ENCODE data around the gene BTBD6.

The BTBD6 gene

DNA sequence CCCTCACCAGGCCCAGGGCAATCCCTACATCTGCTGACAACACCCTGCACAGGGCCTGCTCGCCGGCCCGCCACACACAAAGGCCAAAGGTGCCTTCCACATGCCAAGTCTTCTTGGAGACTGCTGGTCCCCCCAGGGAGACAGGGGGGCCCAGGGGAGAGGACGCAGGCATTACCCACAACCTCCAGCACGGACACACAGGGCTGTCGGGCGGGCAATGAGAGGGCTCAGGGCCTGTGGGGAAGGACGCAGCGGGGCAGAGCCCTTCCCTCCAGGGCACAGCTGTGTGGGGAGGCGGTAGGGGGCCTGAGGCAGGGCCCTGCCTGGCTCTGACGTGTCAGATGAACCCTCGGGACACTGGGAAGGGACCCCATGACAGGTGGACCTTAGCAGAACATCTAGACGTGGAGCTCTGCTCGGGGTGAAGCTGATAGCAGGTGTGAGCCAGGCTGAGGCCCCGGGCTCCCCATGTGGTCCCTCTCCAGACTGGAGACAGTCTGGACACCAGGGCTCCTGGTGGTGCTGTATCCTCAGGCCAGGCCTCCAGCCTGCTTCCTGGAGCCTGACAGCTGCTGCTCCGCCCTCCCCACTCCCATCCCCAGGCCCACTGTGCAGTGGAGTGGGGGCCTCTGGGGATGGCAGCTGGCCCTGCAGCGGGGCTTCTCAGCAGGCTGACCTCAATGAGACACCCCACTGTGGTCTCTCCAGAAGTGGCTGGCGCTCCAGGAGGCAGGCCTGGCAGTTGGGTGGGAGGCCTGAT is 35.6 kb upstream of the BTBD6 start:
- Histone ChIP-seq H3K9me3 (replicated peaks in 1 of 11) (no peaks in the 10 kb centered on the region), H3K36me3 (peaks cover 30 to 68% (median 34%) of the 10 kb centered on the region in 11 experiments), H3K27me3 (peaks cover 0 to 15% (median 0%) of the 10 kb centered on the region in 11 experiments; a peak in 6 of 22 replicates), H3K4me3 (no peak overlapping the region), H3K9ac (peak overlapping the region in 8 of 11 experiments; percentile 0 to 58 (median 32); a peak in 8 of 22 replicates), H3K4me2 (peak overlapping the region in 9 of 11 experiments; percentile 67 to 94 (median 85); a peak in 18 of 22 replicates), H3K4me1 (peaks cover 17 to 87% (median 62%) of the 10 kb centered on the region in 10 experiments), H3K27ac (peak overlapping the region in 2 of 11 experiments; percentile 26 to 29; a peak in 4 of 22 replicates), H4K20me1 (peaks cover 52 to 96% (median 74%) of the 10 kb centered on the region in 11 experiments; a peak in 21 of 22 replicates)
- TF ChIP-seq Cebpa-rat (IDR thresholded peaks at IDR 0.05): no peak

DNA sequence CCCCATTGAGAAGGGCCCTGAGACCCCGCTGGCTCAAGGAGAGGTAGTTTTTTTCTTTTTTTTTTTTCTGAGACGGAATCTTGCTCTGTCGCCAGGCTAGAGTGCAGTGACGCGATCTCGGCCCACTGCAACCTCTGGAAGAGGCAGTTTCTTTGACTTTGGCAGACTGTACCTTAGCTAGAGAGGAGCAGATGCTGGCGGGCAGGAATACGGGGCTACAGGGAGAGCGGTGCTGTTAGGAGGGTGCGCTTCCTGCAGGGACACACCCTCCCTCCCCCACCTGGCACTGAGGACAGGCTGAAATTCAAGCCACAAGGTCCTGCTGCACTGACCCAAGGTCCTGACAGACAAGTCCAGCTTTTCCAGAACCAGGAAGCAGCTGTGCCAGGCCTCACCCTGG is 35.0 kb upstream of the BTBD6 start:
- no peak for TF ChIP-seq Cebpa-rat (IDR thresholded peaks at IDR 0.05)
- H4K20me1 ChIP-seq: peaks cover 52 to 98% (median 78%) of the 10 kb centered on the region in 11 experiments; a peak in 21 of 22 replicates
- H3K27ac ChIP-seq: peak overlapping the region in 4 of 11 experiments; percentile 10 to 37 (median 22); a peak in 5 of 22 replicates
- H3K4me3 ChIP-seq: peak overlapping the region in 1 of 10 experiments; percentile 19; a peak in 2 of 20 replicates
- H3K36me3 ChIP-seq: peaks cover 37 to 74% (median 40%) of the 10 kb centered on the region in 11 experiments
- peaks cover 0 to 15% (median 0%) of the 10 kb centered on the region in 11 experiments; a peak in 6 of 22 replicates for H3K27me3 ChIP-seq
- peak overlapping the region in 6 of 11 experiments; percentile 10 to 58 (median 54); a peak in 10 of 22 replicates for H3K9ac ChIP-seq
- peaks cover 17 to 89% (median 60%) of the 10 kb centered on the region in 10 experiments for H3K4me1 ChIP-seq
- H3K4me2 ChIP-seq: peak overlapping the region; percentile 38 to 94 (median 80); a peak in 21 of 22 replicates
- H3K9me3 ChIP-seq (replicated peaks in 1 of 11): no peaks in the 10 kb centered on the region

DNA sequence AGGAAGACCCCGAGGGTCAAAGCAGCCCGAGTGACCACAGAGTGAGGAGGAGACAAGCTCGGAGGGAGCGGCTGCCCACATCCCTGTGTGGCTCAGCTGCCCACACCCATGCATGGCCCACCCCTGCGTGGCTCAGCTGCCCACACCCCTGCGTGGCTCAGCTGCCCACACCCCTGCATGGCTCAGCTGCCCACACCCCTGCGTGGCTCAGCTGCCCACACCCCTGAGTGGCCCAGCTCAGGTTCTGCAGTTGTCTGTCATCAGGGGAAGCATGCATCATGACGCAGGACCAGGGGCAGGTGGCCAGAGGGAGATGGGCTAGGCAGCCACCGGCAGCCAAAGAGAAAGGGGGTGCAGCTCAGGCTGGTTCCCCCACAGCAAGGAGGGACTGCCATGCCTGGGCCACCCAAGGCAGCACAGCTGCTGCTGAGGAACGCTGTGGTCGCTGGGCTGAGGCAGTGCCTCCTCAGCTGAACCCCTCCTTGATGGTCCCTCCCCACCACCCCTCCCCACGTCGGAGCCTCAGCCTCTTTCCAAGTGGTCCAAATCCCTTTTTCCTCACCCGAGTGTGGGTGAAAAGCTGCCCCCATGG is 33.9 kb upstream of the BTBD6 start:
- peaks cover 52 to 98% (median 85%) of the 10 kb centered on the region in 11 experiments; a peak in 21 of 22 replicates for H4K20me1 ChIP-seq
- H3K4me1 ChIP-seq: peaks cover 17 to 79% (median 52%) of the 10 kb centered on the region in 10 experiments
- H3K27me3 ChIP-seq: peaks cover 0 to 15% (median 0%) of the 10 kb centered on the region in 11 experiments; a peak in 6 of 22 replicates
- peak overlapping the region; percentile 38 to 94 (median 80); a peak in 21 of 22 replicates for H3K4me2 ChIP-seq
- H3K9me3 ChIP-seq (replicated peaks in 1 of 11): no peaks in the 10 kb centered on the region
- H3K36me3 ChIP-seq: peaks cover 45 to 77% (median 48%) of the 10 kb centered on the region in 11 experiments
- TF ChIP-seq Cebpa-rat (IDR thresholded peaks at IDR 0.05): no peak
- peak overlapping the region in 2 of 11 experiments; percentile 10 to 26; a peak in 2 of 22 replicates for H3K27ac ChIP-seq
- peak overlapping the region in 1 of 10 experiments; percentile 19; a peak in 2 of 20 replicates for H3K4me3 ChIP-seq
- peak overlapping the region in 4 of 11 experiments; percentile 4 to 58 (median 56); a peak in 8 of 22 replicates for H3K9ac ChIP-seq

DNA sequence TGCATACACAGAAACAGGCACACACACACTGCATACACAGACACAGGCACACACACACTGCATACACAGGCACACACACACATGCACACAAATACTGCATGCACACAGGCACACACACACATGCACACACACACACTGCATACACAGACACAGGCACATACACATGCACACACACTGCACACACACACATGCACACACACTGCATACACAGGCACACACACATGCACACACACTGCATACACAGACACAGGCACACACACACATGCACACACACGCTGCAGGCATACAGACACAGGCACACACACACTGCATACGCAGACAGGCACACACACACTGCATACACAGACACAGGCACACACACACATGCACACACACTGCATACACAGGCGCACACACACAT is 32.7 kb upstream of the BTBD6 start:
- TF ChIP-seq Cebpa-rat (IDR thresholded peaks at IDR 0.05): no peak
- Histone ChIP-seq H3K9ac (no peak overlapping the region), H3K27me3 (peaks cover 0 to 15% (median 0%) of the 10 kb centered on the region in 11 experiments; a peak in 6 of 22 replicates), H3K27ac (no peak overlapping the region), H4K20me1 (peaks cover 52 to 100% (median 97%) of the 10 kb centered on the region in 11 experiments; a peak in 21 of 22 replicates), H3K4me2 (peak overlapping the region in 6 of 11 experiments; percentile 67 to 91 (median 86); a peak in 6 of 22 replicates), H3K9me3 (replicated peaks in 1 of 11) (no peaks in the 10 kb centered on the region), H3K4me3 (no peak overlapping the region), H3K4me1 (peaks cover 17 to 79% (median 56%) of the 10 kb centered on the region in 10 experiments), H3K36me3 (peaks cover 43 to 79% (median 50%) of the 10 kb centered on the region in 11 experiments)

DNA sequence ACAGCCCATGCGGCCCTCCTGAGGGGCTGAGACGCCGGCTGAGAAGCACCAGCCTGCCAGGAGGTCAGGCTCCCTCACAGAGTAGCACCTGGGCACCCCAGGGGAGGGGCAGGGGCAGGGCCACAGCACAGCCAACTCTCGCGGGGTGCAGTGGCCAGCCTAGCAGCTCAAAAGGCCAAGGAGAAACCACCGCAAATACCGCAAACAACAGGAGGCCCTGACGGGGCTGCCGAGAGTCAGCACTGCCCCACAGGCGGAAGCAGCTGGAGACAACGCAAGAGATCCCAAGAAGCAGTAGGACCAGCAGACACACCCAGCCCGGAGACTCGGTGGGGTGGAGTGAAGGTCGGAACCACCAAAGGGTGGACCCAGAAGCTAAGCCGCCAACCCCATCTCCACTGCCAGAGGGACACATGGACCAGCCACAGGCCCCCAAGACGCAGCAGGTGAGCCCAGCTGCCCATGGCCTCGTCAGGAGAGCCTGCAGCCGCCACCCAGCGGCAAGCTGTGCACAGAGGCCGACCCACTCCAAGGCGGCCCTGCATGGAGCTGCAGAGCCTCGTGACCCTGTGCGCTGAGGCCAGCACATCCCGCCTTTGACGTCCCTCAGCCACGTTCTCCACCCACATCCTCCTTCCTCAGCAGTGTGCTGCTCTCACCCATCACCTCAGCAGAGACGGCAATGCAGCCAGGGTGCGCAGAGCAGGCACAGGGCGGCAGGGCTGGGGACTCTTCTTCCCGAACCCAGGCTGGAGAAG is 31.7 kb upstream of the BTBD6 start:
- H3K4me1 ChIP-seq: peaks cover 17 to 79% (median 57%) of the 10 kb centered on the region in 10 experiments
- no peak overlapping the region for H3K27ac ChIP-seq
- no peak overlapping the region for H3K4me3 ChIP-seq
- H3K4me2 ChIP-seq: no peak overlapping the region
- TF ChIP-seq Cebpa-rat (IDR thresholded peaks at IDR 0.05): no peak
- peaks cover 0 to 15% (median 0%) of the 10 kb centered on the region in 11 experiments; a peak in 6 of 22 replicates for H3K27me3 ChIP-seq
- H3K9me3 ChIP-seq (replicated peaks in 1 of 11): no peaks in the 10 kb centered on the region
- H4K20me1 ChIP-seq: peaks cover 52 to 100% (median 100%) of the 10 kb centered on the region in 11 experiments; a peak in 21 of 22 replicates
- H3K36me3 ChIP-seq: peaks cover 50 to 80% (median 59%) of the 10 kb centered on the region in 11 experiments
- H3K9ac ChIP-seq: no peak overlapping the region

DNA sequence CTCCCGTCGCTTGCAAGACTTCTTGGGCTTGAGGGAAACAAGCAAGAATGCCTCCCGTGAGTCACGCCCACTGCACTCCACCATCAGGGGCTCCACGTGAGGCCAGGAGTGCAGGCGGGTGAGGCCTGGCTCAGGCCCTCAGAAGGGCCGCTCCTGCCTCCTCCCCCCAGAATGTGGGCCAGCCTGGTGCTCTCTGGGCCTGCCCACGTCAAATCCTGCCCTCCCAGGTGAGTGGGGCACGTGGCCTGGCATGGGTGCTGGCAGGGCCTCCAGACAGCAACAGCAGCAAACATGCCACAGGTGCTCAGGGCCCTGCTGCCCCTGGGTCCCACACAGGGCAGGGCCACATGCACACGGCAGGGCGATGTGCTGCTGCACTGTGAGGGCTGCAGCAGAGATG is 30.6 kb upstream of the BTBD6 start:
- Histone ChIP-seq H3K4me2 (no peak overlapping the region), H3K27ac (no peak overlapping the region), H3K4me1 (peaks cover 17 to 79% (median 54%) of the 10 kb centered on the region in 10 experiments), H4K20me1 (peaks cover 50 to 100% (median 98%) of the 10 kb centered on the region in 11 experiments; a peak in 21 of 22 replicates), H3K9me3 (replicated peaks in 1 of 11) (no peaks in the 10 kb centered on the region), H3K36me3 (peaks cover 52 to 77% (median 64%) of the 10 kb centered on the region in 11 experiments), H3K9ac (no peak overlapping the region), H3K4me3 (no peak overlapping the region), H3K27me3 (peaks cover 0 to 15% (median 0%) of the 10 kb centered on the region in 11 experiments; a peak in 6 of 22 replicates)
- no peak for TF ChIP-seq Cebpa-rat (IDR thresholded peaks at IDR 0.05)

DNA sequence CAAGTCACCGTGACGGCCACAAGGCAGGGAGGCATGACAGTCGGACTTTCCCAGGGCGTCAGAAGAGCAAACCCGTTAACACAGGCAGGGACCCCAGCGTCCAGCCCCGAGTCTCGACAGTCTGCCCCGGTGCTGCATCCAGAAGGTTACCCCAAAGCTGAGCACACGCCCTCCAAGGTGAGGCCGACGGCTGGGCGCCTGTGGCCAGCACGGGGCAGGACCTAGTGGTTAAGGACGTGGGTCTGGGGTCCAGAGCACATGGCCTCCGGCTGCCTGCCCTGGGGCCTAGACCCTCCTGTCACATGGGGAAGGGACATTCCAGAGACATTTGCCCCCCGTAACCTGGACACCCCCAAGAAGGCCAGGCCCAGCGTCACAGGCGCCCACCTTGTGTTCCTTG is 29.7 kb upstream of the BTBD6 start:
- H4K20me1 ChIP-seq: peaks cover 50 to 100% (median 98%) of the 10 kb centered on the region in 11 experiments; a peak in 21 of 22 replicates

More for the DNA sequence above, 29.7 kb upstream of the BTBD6 start:
- no peak overlapping the region for H3K4me2 ChIP-seq
- H3K9ac ChIP-seq: no peak overlapping the region
- TF ChIP-seq Cebpa-rat (IDR thresholded peaks at IDR 0.05): no peak
- peaks cover 52 to 72% (median 65%) of the 10 kb centered on the region in 11 experiments for H3K36me3 ChIP-seq
- peaks cover 23 to 79% (median 54%) of the 10 kb centered on the region in 10 experiments for H3K4me1 ChIP-seq
- no peak overlapping the region for H3K27ac ChIP-seq
- no peak overlapping the region for H3K4me3 ChIP-seq
- no peaks in the 10 kb centered on the region for H3K9me3 ChIP-seq (replicated peaks in 1 of 11)
- peaks cover 0 to 11% (median 0%) of the 10 kb centered on the region in 11 experiments; a peak in 6 of 22 replicates for H3K27me3 ChIP-seq
